Prostate gland (tissue), 2 donors: ENCODE data around the gene CAPNS1. TPM values are rescaled to one million over a fixed set of nuclear protein-coding genes. Genes with fewer than 3 reads are reported as not detected.

Experiments
- DNase-seq: peaks from one replicate; pipeline ENCODE4 v3.0.0-alpha.2; 2019; ENCODE audit warnings: low spot score
- H3K27ac ChIP-seq, 2 donors: fragments of 200-600 bp; sonication (generic); 2 replicates each; pipeline ENCODE4 v1.5.1; 2017 to 2019
- H3K27me3 ChIP-seq: fragments of 200-600 bp; sonication (generic); replicated peaks from 2 replicates; pipeline ENCODE4 v1.5.1; 2019; ENCODE audit not compliant: insufficient read depth
- H3K36me3 ChIP-seq, 2 donors: fragments of 200-600 bp; sonication (generic); 1 replicate in 1 of 2; 2 replicates in 1 of 2; pipeline versions ENCODE4 v1.5.1 to v1.8.1; 2017 to 2019
- H3K4me1 ChIP-seq: fragments of 200-600 bp; sonication (generic); replicated peaks from 2 replicates; pipeline ENCODE4 v1.5.1; 2019
- H3K4me3 ChIP-seq, 2 donors: fragments of 200-600 bp; sonication (generic); 2 replicates each; pipeline ENCODE4 v1.5.1; 2017 to 2019
- H3K9me3 ChIP-seq: fragments of 200-600 bp; sonication (generic); 2 replicates; pipeline ENCODE4 v1.5.1; 2017
- POLR2A ChIP-seq: fragments of 450-650 bp; IDR thresholded peaks from one replicate; pipeline ENCODE4 v1.6.1; 2016; ENCODE audit warnings: antibody characterized with exemption, mild to moderate bottlenecking
- POLR2AphosphoS5 ChIP-seq: sonication (generic); formaldehyde crosslinking; IDR thresholded peaks from one replicate; pipeline ENCODE4 v1.6.1; 2017; ENCODE audit warnings: antibody characterized with exemption
- WGBS: methylation state at CpG from one replicate; pipeline ENCODE4 v1.1.5; 2018; 5-methylcytosine and 5-hydroxymethylcytosine counted together
- intact Hi-C: fragments of 100-400 bp; cut with DNase I; formaldehyde crosslinking; loops from one replicate; pipeline ENCODE4 v1.14.2; 2022
- total RNA-seq, 2 donors: library from RNA; depleted of rRNA; stranded (reverse); fragments of >200 nt; gene quantifications; one replicate each; pipeline ENCODE4 v1.1.0, GENCODE V29; 2016
- TF ChIP-seq, protein P1 (sequence below), 4 experiments: fragments of 200-600 bp in 2 of 4; fragments of 450-650 bp in 2 of 4; sonication (generic) in 2 of 4; IDR thresholded peaks; 1 replicate in 3 of 4; 2 replicates in 1 of 4; pipeline ENCODE4 v1.5.1; 2016 to 2019; ENCODE audit warnings: antibody characterized with exemption in 4 of 4, mild to moderate bottlenecking in 2 of 4, moderate library complexity in 2 of 4

CAPNS1 gene
- total RNA-seq, 2 donors from 2014 or later, result 168 to 196 TPM

DNA sequence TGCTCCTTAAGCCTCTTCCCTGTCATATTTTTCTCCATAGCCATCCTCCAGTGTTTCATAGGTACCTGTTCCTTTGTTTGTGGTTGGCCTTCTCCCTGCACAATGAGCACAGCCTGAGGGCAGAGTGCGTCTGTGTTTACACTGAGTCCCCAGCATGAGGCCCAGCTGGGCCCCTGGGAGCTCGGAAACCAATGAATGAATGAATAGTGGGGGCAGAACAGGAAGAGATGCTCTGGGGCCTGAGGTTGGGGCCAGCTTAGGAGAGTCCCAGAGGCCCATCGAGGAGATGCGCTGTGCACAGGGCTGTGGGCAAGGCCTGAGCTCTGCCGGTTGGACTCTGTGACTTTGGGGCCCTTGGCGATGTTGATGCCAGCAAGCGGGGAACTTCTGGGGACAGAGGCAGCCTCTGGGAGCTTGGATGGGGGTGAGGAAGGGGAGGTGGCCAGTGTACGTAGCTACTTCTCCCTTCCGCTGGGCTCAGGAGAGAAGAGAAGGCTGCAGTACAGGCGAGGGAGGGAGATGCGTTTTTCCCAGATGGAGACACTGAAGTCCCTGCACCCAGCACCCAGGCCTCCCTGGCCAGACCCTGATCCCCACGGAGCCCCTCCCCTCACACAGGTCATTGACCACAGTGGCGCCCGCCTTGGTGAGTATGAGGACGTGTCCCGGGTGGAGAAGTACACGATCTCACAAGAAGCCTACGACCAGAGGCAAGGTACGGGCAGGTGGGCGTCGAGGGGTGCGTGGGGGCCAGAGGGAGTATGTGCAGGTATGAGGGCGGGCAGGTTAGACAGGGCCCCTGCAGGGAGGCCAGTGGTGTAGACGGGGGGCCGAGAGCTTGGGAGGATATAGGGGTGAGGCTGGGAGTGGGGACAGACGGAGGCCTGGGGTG is 19.5 kb upstream of the CAPNS1 start:
- Histone ChIP-seq H3K27me3 (no peaks in the 10 kb centered on the region), H3K4me1 (no peaks in the 10 kb centered on the region), H3K4me3 (no peak overlapping the region), H3K9me3 (no peaks in the 10 kb centered on the region), H3K36me3 (peaks cover 0 to 4% of the 10 kb centered on the region in 2 donors), H3K27ac (no peak overlapping the region)
- TF ChIP-seq POLR2A (no peak), POLR2AphosphoS5 (no peak)
- TF ChIP-seq, protein P1, sequence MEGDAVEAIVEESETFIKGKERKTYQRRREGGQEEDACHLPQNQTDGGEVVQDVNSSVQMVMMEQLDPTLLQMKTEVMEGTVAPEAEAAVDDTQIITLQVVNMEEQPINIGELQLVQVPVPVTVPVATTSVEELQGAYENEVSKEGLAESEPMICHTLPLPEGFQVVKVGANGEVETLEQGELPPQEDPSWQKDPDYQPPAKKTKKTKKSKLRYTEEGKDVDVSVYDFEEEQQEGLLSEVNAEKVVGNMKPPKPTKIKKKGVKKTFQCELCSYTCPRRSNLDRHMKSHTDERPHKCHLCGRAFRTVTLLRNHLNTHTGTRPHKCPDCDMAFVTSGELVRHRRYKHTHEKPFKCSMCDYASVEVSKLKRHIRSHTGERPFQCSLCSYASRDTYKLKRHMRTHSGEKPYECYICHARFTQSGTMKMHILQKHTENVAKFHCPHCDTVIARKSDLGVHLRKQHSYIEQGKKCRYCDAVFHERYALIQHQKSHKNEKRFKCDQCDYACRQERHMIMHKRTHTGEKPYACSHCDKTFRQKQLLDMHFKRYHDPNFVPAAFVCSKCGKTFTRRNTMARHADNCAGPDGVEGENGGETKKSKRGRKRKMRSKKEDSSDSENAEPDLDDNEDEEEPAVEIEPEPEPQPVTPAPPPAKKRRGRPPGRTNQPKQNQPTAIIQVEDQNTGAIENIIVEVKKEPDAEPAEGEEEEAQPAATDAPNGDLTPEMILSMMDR (IDR thresholded peaks at IDR 0.05), result no peak
- 82% methylated on average over 26 of the region's 26 CpGs for WGBS
- intact Hi-C loops, result no loop called here
- DNase-seq, result no peak

DNA sequence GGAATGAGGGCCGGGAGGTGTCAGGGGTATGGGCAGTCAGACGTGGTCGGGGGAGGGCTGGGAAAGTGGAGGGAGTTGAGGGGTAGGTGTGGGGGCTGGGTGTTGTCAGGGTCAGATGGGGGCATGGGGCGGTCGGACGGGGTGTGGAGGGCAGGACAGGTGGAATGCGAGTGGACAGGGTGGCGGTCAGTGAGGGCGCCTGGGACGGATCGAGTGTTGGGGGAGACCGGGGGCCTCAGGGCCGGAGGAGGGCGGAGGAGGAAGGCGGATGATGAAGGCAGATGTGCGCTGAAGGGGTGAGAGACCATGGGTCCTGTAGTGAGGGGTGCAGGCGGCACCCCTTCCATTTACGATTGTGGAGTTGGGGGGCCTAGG is 18.9 kb upstream of the CAPNS1 start:
- DNase-seq, result no peak
- TF ChIP-seq, protein P1 (IDR thresholded peaks at IDR 0.05), result no peak
- no peak for TF ChIP-seq POLR2A
- TF ChIP-seq POLR2AphosphoS5, result no peak
- H3K27ac ChIP-seq, result no peak overlapping the region
- no peaks in the 10 kb centered on the region for H3K27me3 ChIP-seq
- peaks cover 0 to 4% of the 10 kb centered on the region in 2 donors for H3K36me3 ChIP-seq
- no peaks in the 10 kb centered on the region for H3K4me1 ChIP-seq
- no peak overlapping the region for H3K4me3 ChIP-seq
- WGBS, result 87% methylated on average over 18 of the region's 18 CpGs
- no peaks in the 10 kb centered on the region for H3K9me3 ChIP-seq
- intact Hi-C loops, result no loop called here

DNA sequence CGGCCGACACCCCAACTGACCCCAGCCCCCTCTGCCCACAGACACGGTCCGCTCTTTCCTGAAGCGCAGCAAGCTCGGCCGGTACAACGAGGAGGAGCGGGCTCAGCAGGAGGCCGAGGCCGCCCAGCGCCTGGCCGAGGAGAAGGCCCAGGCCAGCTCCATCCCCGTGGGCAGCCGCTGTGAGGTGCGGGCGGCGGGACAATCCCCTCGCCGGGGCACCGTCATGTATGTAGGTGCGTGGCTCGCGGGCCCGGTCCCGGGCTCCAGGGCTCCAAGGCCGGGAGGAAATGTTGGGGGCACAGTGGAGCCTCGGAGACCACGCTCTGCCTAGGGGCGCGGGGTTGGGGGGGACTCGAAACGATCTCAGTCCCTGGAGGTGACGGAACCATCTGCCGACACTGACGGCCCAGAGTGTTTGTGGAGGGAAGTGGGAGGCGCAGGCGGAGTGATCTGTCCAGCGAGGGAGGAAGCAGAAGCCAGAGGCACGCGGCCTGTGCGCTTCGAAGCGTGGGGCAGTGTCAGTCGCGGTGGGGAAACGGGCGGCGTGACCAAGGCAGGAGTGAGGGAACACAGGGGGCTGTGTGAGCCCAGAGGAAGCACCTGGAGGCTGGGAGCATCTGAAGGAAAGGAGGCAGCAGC is 18.3 kb upstream of the CAPNS1 start:
- TF ChIP-seq POLR2AphosphoS5 (no peak), POLR2A (no peak)
- TF ChIP-seq, protein P1 (IDR thresholded peaks at IDR 0.05), result no peak
- no peaks in the 10 kb centered on the region for H3K9me3 ChIP-seq
- no peak overlapping the region for H3K4me3 ChIP-seq
- WGBS, result 86% methylated on average over 49 of the region's 49 CpGs
- no peaks in the 10 kb centered on the region for H3K27me3 ChIP-seq
- intact Hi-C loops, result no loop called here
- no peak overlapping the region for H3K27ac ChIP-seq
- DNase-seq, result no peak
- no peaks in the 10 kb centered on the region for H3K4me1 ChIP-seq
- peaks cover 0 to 4% of the 10 kb centered on the region in 2 donors for H3K36me3 ChIP-seq

DNA sequence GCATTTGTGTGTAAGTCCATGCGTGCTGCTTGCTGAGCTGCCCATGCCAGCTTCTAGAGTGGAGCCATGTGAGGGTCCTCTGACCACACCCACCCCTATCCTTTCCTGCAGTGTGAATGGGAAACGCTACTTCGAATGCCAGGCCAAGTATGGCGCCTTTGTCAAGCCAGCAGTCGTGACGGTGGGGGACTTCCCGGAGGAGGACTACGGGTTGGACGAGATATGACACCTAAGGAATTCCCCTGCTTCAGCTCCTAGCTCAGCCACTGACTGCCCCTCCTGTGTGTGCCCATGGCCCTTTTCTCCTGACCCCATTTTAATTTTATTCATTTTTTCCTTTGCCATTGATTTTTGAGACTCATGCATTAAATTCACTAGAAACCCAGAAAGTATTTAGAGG is 14.3 kb upstream of the CAPNS1 start:
- Histone ChIP-seq H3K36me3 (peaks cover 0 to 4% of the 10 kb centered on the region in 2 donors), H3K9me3 (no peaks in the 10 kb centered on the region), H3K4me3 (no peak overlapping the region), H3K27ac (no peak overlapping the region), H3K27me3 (no peaks in the 10 kb centered on the region), H3K4me1 (no peaks in the 10 kb centered on the region)
- TF ChIP-seq POLR2A (no peak), POLR2AphosphoS5 (no peak)
- TF ChIP-seq, protein P1 (IDR thresholded peaks at IDR 0.05), result no peak
- intact Hi-C loops, result no loop called here
- 77% methylated on average over 9 of the region's 9 CpGs for WGBS
- no peak for DNase-seq
